Germinal center (tissue), 1 donor: ENCODE data around the gene CYP4A22.
A peak's percentile ranks its signal among the peaks of the same experiment; 100 is the strongest.
"Not testable (repeated sequence)": the region's sequence is repeated elsewhere in the genome, so short reads cannot be mapped to it uniquely, and the experiment has no call there.

ENCODE experiments used
- DNase-seq: peaks from one replicate; pipeline ENCODE4 v3.0.0; 2012; ENCODE audit warnings: mixed read lengths, low spot score

CYP4A22 gene

DNA sequence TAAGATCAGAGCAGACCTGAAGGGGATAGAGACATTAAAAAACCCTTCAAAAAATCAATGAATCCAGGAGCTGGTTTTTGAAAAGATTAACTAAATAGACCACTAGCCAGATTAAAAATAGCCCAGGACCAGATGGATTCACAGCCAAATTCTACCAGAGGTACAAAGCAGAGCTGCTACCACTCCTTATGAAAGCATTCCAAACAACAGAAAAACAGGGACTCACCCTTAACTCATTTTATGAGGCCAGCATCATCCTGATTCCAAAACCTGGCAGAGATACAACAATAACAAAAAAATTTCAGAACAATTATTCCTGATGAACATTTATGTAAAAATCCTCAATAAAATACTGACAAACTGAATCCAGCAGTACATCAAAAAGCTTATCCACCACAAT is 19.2 kb downstream of the CYP4A22 start:
- not testable (repeated sequence) for DNase-seq

DNA sequence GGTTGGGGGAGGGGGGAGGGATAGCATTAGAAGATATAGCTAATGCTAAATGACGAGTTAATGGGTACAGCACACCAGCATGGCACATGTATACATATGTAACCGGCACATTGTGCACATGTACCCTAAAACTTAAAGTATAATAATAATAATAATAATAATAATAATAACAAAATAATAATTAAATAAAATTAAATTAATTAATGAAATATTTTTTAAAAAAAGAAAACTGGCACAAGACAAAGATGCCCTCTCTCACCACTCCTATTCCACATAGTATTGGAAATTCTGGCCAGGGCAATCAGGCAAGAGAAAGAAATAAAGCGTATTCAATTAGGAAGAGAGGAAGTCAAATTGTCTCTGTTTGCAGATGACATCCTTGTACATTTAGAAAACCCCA is 20.7 kb downstream of the CYP4A22 start:
- DNase-seq = not testable (repeated sequence)

DNA sequence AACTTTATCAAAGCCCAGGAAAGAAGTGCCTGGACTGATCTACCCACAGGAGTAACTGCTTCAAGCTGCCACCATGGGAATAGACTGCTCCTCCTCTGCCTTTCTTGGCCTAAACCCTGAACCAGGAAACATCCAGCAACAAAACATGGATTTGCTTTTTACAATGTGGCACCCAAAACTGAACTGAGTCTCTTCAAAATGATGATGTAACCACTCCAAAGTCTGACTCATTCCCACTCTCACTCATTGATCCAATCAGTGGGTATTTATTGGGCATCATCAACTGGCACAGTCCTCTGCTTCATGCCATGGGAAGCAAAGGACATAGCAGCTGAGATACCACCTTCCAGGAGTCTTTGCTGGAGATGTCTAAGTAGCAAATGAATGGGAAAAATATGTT is 23.5 kb downstream of the CYP4A22 start:
- no peak for DNase-seq

DNA sequence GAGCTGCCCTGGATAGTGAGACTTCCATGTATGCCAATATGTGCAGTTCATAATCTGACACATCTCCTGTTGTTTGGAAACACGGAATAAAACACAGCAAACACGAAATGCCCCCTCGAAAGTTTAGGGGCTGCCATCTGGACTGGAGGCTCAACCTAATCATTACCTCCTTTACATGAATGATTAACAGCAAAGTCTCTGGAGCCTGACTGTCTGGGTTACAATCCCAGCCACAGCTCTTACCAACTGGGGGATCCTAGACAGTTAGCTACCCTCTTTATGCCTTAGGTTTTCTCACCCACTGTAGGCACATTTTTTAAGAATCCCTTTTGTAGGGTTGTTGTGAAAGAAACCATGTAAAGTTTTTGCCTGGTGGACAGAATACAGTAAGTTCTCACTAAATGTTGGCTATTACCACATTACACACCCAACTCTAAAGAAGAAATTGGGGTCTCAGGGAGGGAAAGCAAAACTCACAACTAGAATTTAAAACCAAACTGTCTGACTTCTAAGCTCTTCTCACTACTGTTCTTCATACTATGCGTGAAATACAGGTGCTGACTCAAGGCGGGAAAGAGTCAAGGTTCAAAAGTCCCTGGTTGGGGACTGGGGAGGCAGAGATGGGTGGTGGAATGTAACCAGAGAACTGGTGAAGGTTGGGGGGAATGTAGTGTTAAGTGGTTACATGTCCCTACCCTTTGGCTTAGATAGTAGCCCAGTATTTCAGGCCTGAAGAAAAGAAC is 24.2 kb downstream of the CYP4A22 start:
- no peak for DNase-seq

DNA sequence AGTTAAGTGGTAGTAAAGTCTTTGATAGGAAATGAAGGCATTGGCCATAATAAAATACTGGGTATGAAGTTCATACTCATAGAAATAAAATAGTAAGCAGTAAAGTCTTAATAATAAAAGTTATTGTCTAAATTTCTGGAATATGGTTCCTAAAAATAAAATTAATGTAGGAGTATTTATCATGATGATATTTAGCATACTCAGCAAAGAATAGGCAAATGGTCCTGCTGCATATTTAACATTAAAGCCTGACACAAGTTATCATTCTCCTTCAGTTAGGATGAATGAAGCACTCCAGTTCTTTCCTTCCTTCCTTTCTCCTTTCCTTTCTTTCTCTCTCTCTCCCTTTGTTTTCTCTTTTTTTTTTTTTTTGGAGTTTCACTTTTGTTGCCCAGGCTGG is 27.3 kb downstream of the CYP4A22 start:
- no peak for DNase-seq

DNA sequence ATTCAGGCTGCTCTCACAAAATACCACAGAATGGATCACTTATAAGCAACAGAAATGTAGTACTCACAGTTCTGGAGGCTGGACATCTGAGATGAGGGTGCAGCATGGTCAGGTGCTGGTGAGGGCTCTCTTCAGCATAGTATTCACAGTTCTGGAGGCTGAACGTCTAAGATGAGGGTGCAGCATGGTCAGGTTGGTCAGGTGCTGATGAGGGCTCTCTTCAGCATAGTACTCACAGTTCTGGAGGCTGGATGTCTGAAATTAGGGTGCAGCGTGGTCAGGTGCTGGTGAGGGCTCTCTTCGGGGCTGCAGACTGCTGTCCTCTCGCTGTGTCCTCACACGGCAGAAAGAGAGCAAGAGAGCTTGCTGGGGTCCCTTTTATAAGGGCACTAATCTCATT is 35.5 kb downstream of the CYP4A22 start:
- DNase-seq = no peak

DNA sequence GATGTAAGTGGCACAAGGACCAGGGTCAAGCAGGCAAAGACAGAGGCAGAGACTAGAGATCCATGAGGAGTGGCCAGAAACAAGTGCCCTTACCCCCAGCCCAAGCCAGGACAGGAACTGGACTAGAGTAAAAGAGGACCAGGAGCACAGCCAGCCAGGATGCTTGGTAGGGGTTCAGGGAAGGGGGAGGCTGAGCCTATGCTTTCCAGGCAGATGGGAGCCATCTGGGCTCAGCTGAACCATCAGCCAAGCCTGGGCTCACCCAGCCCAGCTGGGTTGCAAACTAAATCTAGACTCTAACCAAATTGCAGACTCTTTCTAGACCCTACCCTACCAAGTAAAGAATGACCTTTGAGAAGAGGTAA is 37.4 kb downstream of the CYP4A22 start:
- DNase-seq = no peak

DNA sequence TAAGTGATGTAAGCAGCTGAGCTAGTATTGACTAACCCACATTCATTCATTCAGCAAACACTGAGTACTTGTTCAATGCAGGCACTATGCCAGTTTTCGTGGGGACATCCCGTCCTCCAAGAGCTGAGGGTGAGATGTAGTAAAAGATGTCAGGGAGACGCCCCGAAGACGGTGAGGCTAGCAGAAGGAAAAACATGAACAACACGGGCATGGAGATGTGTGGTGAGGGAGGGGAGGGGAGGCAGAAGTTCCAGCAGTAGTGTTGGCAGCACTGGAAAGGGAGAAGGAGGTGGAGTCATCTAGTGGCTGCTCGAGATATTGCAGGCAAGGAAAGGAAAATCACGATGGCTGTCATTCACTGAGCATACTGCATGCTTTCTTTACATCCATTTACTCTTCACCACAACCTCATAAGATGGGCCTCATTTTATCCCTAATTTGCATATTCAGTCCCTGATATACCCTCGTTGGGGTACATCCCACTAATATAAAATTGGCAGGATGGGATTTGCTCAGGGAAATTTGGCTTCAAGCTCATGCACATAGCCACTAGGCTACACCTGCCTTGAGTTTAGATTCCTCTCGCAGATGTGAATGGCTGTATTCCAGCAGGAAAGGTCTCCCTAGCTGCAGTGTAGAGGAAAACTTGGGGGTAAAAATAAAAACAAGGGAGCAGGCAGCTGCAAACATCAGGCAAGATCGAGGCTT is 38.1 kb downstream of the CYP4A22 start:
- DNase-seq = peak; percentile 71

DNA sequence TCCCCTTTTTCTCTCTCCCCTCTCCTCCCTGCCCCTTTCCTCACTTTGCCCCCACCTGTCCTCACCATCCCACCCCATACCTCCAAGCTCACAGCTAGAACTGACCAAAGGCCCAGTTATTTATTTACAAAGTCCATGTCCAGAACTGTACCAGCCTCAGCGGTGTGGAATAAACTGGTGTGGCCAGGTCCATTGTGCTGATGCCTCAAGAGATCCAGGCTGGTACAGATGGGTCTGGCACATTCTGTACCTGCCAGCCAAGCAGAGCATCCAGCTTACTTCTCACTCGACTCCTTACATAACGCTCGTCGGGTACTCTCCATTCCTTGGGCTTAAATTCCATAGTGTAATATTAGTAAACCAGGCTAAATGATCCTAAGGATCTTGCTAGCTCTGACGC is 40.8 kb downstream of the CYP4A22 start:
- DNase-seq = no peak

DNA sequence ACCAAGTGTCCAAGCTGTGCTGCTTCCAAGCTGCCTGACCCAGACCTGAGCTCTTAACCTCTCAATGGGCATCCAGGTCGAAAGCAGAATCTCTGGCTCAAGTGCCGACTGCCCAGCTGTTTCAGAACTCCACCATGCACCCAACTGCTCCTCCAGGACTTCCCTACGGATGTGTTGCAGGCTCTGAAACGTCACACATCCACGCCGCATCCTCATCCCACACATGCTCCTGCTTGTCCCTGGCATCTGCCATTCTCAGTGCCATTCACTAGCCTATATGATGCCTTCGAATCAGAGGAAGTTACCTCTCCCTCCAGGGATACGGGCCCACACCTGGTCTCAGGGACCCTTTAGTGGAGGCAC is 41.4 kb downstream of the CYP4A22 start:
- DNase-seq = no peak

DNA sequence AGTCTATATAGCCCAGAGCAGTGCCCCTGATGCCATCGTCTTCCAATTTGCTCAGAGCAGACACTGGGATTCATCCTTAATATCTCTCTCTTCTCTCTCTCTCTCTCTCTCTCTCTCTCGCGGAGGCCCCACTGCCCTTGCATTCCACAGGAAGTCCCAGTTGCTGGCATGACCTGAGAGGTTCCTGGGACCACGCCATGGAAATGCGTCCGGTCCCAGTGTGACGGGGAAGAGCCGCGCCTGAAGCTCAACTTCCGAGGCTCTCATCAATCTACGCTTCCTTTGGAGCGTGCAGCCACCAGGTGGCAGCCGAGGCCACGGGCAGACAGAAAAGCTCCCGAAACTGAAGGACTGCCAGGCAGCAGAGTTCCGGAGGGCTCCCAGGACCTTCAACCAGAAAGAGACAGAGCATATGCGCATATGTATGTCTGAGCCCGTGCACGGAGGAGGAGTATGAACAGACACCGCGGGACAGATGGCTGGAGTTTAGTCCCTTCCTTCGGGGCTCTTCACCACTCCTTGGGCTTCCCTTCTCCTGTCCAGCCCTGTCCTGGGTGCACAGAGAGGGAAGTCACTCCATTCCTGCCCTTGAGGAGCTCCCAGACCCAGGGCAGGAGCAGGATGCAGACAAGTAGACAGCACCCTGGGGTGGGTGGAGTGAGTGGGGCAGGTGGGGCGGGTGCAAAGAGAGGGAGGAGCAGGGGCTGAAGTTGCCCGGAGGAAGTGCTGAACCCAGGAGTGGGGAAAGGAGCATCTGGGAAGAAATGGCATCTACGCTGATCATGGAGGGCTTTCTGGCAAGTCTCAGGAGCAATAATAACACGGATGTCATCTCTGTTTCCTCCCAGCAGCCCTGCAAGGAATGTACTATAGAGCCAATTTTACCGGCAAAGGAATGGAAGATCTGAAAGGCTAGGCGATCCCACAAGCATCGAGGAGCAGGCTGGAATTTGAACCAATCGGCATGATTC is 42.1 kb downstream of the CYP4A22 start:
- peak; percentile 77 for DNase-seq

DNA sequence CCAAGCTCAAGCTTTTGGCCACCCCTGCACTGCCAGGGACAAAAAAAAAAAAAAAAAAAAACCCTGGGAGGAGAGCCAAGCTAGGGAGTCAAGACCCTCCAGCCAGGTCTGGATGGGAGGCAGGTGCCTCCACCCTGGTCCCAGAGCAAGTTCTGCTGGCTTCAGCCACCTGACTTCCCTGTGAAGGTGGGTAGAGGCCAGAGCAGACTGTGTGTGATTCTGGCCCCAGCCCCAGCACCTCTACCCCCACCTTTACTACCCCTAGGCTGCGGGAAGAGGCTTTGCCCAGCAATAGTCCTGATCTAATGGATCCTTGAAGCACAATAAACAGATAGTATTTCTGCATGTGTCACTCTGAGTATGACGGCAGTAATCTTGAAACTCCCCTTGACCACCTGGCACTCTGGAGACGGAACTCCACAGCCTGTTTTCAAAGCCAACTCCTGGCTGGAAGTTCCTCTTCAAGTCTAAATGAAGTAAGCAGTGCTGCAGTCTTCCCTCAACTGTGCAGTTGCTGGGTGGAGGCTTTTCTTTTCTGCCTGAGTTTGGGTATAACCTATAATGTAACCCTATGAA is 42.8 kb downstream of the CYP4A22 start:
- no peak for DNase-seq

DNA sequence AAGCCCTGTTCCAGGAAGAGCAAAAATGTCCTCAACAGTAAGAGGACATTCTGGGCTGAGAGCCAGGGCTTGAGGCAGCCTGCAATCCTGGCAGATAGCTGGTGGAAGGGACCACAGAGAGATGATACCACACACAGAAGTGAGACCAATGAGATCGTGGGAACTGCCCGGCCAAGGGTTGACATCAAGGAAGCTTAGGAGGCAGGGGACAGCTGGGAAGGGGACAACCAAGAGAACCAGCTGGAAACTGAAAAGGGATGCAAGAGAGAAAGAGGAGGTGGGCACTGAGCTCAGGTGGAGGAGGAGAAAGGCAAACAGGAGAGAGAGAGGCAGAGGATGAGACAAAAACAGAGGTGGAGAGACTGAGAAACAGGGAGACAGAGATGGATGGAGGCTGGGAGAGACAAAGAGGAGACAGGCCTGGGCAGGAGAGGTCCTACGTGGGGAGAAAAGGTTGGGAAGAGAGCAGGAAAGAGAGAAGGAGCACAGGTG is 43.4 kb downstream of the CYP4A22 start:
- no peak for DNase-seq

DNA sequence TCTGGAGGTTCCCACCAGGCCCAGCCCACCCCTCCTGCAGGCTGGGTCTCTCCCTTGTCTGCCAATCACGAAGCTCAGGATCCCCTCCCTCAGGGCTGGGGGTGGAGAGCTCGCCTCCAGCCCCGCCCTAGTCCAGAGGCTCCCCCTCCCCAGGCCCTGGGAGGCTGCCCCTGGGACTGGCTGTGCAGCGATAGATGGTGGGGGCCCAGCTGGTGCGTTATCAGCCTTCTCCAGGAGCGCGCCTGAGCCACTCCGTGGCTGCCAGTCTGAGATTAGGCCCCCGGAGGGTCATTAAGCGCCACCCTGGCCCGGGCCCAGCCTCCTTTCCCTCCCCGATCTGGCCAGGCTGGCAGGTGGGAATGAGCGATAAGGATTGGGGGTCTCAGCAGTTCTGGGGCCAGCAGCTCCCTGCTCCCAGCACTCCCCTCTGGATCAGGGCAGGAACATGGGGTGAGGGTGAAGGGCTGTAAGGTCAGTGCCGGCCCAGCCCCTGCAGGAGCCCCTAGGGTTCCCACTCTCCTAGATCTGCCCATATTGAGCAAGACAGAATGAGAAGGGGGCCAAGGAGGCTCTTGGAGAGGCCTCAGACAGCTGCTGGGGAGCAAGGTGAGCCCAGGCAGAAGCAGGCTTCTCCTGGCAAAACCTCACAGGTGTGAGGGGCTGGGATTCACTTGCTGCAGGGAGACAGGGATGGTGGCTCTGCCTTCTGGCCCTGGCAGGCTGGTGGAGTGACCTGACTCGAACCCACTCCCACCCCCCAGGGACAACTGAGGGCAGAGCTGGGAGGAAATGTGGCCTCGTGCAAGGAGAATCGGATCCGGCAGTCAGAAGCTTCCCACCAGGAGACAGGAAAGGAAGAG is 44.1 kb downstream of the CYP4A22 start:
- DNase-seq = no peak

DNA sequence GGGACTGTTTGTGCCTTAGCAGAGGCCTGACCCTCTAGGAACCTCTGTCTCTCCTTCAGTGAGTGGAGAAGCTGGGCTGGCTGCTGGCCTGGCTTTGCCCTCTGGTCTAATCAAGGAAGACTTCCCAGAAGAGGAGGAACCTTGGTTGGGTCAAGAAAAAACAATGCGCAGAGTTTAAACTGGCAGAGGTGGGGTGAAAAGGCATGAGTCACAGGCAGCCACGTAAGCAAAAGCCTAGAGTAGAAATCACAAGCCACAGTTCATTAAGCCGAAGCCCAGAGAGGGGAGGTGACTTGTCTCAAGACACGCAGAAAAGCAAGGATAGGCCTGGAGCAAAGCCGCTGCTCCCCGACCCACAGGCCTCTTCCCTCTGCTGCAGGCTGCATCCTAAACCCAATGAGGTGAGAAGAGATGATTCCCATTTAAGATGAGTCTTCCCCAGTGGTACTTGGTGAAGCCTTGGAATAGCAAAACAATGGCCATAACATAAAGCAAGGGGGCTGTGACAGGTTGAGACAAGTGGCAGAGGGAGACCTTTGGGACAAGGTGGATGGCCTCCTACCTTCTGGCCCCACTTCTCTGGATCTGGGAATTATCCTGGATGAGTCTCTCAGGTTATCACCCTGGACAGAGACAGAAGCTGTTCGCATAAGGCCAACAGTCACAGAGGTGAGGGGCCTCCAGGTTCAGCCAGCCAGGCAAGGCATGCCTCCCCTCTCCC is 44.9 kb downstream of the CYP4A22 start:
- no peak for DNase-seq

DNA sequence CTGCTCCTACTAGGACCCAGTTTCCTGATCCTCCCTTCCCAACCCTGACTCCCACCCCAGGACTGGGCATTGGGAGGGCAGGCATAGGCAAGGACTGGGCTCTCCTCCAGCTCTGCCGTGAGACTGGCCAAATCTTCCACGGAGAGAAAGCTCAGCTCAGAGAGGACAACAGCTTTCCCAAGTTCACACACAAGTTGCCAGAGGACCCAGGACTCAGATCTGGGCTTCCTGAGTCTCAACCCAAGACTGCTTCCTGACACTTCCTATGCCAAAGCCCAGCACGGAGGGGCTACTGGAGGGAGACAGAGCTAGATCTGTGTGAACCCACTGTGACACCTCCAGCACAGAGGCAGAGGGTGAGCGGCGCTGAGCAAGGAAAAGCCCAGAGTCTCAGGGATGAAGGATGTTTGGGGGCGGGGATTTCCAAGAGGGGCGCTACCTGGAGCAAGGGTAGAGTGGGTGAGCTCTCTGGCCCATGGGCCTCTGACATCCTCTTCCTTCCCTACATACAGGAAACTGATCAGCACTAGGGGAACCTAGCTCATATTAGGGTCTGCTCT is 45.5 kb downstream of the CYP4A22 start:
- no peak for DNase-seq

DNA sequence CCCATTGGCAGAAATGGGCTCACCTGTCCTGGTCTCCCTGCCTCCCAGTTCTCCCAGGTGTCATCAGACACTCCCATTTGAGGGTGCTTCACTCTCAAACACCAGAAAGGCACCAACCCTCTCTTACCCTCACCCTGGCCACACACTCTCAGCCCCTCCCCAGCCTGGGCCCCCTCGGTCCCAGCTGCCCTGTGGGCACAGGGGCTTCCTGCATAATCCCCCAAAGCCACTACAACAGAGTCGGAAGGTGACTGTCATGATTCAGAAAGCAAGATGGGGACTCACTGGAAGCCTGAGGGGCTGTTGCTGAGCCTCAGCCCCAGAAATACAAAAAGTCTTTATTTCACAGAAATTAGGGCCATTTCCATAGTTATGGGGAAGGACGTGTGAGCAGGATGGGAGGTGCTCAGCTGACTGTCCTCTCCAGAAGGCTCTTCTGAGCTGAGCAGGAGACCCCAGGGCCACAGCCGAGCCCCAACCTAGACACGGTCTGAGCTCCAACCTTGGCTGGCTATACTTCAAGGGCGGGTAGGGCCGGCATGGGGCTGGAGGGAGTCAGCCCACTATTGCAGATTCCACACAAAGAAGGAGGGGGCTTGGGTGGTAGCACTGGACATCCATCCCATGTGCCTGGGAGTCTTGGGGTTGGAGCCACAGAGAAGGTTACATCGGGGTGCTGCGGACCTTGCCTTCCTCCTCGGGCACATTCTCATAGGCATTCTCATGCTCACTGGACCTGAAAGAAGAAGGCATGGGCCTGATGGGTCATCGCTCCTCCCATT is 46.3 kb downstream of the CYP4A22 start:
- DNase-seq = no peak

DNA sequence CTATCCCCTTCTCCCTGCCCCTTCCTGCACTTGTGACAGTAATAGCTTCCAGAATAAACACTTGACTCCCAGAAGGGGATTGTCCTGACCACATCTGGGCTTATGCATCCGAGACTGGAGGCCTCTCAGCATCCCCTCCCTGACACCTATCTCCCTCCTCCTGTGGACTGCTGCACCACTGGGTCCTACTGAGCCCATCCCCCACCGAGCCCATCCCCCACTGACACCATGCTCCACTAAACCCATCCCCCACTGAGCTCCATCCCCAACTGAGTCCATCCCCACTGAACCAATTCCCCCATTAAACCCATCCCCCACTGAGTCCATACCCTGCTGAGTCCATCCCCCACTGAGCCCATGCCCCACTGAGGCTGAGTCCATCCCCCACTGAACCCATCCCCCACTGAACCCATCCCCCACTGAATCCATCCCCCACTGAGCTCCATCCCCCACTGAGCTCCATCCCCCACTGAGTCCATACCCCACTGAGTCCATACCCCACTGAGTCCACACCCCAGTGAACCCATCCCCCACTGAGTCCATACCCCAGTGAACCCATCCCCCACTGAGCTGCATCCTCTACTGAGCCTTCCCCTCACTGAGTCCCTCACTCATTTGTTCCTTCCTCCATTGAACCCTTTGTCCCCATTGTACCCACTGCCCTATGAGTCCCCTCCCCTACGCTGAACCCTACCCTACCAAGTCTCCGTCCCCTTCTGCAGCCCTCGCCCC is 47.0 kb downstream of the CYP4A22 start:
- no peak for DNase-seq
